IPS-20b (cell line): ENCODE data around the gene PRSS23.

Experiments
- H3K27ac ChIP-seq: one replicate; pipeline ENCODE4 v1.5.1; 2013; ENCODE audit warnings: low read length
- H3K27me3 ChIP-seq: 2 replicates; pipeline ENCODE4 v1.6.1; 2013; ENCODE audit warnings: mild to moderate bottlenecking, low read length, inconsistent platforms; ENCODE audit not compliant: insufficient read depth
- H3K36me3 ChIP-seq: 2 replicates; pipeline ENCODE4 v1.6.1; 2013; ENCODE audit warnings: low read depth, mild to moderate bottlenecking, inconsistent platforms, low read length, moderate library complexity; ENCODE audit not compliant: insufficient read depth
- H3K4me1 ChIP-seq: 2 replicates; pipeline ENCODE4 v1.6.1; 2013; ENCODE audit warnings: mild to moderate bottlenecking, control low read depth, inconsistent platforms, low read length, moderate library complexity; ENCODE audit not compliant: insufficient read depth
- H3K4me3 ChIP-seq: 2 replicates; pipeline ENCODE4 v1.5.1; 2013; ENCODE audit warnings: mild to moderate bottlenecking, low read length, inconsistent platforms
- H3K9ac ChIP-seq: 2 replicates; pipeline ENCODE4 v1.6.1; 2013; ENCODE audit warnings: low read depth, mild to moderate bottlenecking, inconsistent platforms, low read length, moderate library complexity
- H3K9me3 ChIP-seq: 2 replicates; pipeline ENCODE4 v1.6.1; 2013; ENCODE audit warnings: mild to moderate bottlenecking, low read depth, low read length, inconsistent platforms; ENCODE audit not compliant: insufficient read depth

Gene PRSS23

DNA sequence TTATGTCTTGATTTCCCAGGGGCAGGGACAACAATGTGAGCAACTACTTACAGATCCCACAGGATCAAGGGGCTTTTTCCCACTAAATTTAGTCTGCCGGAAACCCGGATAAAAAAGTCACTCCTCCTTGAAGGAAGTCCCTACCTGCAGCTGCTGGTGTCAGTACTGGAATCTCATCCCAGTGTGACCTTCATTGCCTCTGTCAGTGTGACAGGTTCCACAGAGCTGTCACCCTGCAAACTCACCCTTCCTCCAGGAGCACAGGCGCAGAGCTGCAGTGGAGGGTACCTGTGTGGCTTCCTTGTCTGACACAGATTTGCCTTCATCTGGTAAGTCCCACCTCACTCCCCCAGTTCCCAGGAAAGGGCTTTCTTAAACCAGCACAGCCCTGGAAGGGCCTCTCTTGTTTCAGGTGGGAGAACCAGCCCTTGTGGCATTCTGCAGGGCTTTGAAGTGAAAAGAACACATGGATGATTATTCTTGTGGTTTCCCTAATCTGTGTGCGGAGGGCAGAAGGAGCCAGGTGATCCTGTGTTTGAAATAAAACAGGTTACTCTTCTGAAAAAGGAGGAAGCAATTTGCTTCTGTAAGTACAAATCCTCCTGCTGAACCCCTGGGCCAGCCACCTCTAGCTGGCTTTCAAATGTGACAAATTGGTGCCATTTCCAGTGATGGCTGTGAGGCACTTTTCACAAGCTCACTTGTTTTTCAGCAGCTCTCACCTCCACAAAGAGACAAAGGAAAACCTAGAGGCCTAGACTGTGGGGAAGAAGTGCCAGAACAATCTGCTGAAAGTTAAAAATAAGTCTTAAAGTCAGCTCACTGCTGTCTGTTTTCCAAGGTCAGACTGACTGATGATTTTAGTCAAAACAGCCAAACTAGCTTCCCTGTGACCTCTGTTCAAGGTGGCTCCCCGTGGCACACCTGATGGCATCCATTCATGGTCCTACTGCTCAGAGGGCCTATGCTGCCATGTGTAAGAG, 9.2 kb upstream of the PRSS23 start:
- H3K36me3 ChIP-seq: no peaks in the 10 kb centered on the region
- H3K27me3 ChIP-seq: no peaks in the 10 kb centered on the region
- H3K9ac ChIP-seq: no peak overlapping the region
- no peaks in the 10 kb centered on the region for H3K9me3 ChIP-seq
- H3K27ac ChIP-seq: no peak overlapping the region
- H3K4me3 ChIP-seq: no peak overlapping the region
- no peaks in the 10 kb centered on the region for H3K4me1 ChIP-seq

DNA sequence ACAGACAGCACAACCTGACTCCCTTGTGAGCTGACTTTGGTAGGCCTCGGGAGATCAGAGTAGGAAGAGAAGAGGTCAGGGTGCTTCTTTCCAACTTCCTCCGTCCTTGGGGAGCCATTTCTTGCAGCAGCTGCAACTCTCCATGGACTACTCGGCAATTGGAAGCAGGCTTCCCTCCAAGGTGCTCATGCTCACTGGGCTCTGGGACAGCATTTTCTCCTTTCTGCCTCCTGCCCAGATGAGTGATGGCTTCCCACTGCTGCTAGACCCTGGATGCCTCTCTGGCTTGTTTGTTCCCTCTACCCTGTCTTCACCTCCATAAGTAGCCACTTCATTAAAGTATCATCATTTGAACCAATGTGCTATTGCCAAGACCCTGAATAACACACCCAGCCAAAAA, 8.2 kb upstream of the PRSS23 start:
- H3K27ac ChIP-seq: no peak overlapping the region
- H3K27me3 ChIP-seq: no peaks in the 10 kb centered on the region
- H3K4me1 ChIP-seq: no peaks in the 10 kb centered on the region
- no peaks in the 10 kb centered on the region for H3K36me3 ChIP-seq
- H3K9ac ChIP-seq: no peak overlapping the region
- H3K9me3 ChIP-seq: no peaks in the 10 kb centered on the region
- H3K4me3 ChIP-seq: no peak overlapping the region

DNA sequence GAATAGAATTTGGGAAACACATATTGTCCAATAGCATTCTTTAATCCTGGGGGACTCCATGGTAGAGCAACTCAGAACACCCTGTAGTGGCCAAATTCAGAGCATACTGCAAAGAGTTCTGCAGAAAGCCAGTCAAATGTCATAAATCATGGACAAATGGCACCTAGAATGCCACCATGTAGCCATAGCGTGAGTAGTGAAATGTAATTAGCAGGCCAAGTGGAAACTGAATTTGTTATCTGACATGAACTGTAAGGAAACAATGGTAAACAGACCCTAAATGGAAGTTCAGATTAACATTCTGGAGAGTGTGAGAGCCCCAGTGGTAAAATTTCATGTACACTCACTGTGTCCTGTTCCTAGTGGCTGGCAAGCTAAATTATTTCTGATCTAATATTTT, 7.0 kb upstream of the PRSS23 start:
- Histone ChIP-seq H3K9ac (no peak overlapping the region), H3K9me3 (no peaks in the 10 kb centered on the region), H3K4me1 (no peaks in the 10 kb centered on the region), H3K36me3 (no peaks in the 10 kb centered on the region), H3K27ac (no peak overlapping the region), H3K4me3 (no peak overlapping the region), H3K27me3 (no peaks in the 10 kb centered on the region)

DNA sequence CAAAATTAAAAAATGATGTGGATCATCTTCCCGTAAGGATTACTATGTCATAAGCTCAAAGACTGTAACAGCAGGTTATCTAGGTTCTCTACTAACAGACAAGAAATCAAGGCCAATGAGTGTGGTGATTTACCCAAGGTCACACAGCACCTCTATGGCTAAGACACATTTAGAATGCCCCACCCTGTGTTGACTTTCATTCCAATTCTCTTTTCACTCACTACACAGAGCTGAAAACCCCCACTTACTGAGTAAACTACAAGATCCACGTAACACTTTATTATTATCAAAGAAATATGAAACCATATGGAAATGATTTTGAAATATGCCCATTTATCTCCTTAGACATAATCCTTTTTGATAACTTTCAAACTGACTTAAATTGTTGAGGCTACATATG, 4.8 kb upstream of the PRSS23 start:
- Histone ChIP-seq H3K27ac (no peak overlapping the region), H3K4me3 (no peak overlapping the region), H3K9me3 (no peaks in the 10 kb centered on the region), H3K4me1 (no peaks in the 10 kb centered on the region), H3K27me3 (peaks cover 14% of the 10 kb centered on the region), H3K36me3 (no peaks in the 10 kb centered on the region), H3K9ac (no peak overlapping the region)

DNA sequence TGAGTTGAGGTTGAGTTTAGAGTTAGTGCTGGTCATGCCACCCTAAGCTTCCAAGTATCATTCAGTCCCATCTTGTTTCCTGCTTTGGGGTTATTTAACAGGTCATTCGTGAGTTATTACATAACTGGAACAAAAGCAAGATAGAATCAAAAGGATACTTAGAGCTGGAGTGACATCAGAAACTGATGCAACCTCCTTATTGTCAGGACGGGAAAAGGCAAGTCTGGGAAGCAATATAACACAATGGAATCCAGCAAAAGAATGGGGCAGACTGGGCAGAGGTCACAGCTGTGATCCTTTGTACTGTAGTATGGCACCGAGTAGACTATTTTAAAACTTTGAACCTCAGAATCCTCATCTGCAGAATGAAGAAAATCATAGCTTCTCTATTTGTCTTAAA, 4.4 kb upstream of the PRSS23 start:
- H3K36me3 ChIP-seq: no peaks in the 10 kb centered on the region
- H3K27ac ChIP-seq: no peak overlapping the region

DNA sequence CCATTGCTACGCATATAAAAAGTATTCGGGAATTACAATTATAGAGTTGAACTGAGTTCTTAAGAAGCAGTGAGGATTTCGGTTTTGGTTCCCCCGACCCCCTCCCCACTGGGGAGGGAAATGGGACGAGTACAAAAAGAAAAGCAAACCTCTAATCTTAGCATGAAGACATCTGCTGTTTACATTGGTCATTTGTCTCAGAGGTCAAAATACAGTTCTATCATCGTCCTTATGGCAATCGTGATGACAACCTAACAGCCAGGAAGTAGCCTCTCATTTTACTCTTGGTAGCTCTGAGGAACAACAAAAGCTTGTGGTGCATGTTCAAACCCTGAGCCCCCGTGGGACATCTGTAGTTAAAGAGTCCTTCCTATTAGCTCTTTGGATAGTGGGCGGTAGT, 3.2 kb upstream of the PRSS23 start:
- no peak overlapping the region for H3K27ac ChIP-seq
- H3K4me1 ChIP-seq: peaks cover 7% of the 10 kb centered on the region; the same call in 1 of the 2 replicates
- no peaks in the 10 kb centered on the region for H3K9me3 ChIP-seq
- no peak overlapping the region for H3K4me3 ChIP-seq
- no peak overlapping the region for H3K9ac ChIP-seq
- no peaks in the 10 kb centered on the region for H3K36me3 ChIP-seq
- peaks cover 30% of the 10 kb centered on the region for H3K27me3 ChIP-seq

More for the DNA sequence above, 4.4 kb upstream of the PRSS23 start:
- H3K27me3 ChIP-seq: peaks cover 18% of the 10 kb centered on the region
- no peaks in the 10 kb centered on the region; the same call in 1 of the 2 replicates for H3K4me1 ChIP-seq
- H3K9me3 ChIP-seq: no peaks in the 10 kb centered on the region
- H3K9ac ChIP-seq: no peak overlapping the region
- H3K4me3 ChIP-seq: no peak overlapping the region

DNA sequence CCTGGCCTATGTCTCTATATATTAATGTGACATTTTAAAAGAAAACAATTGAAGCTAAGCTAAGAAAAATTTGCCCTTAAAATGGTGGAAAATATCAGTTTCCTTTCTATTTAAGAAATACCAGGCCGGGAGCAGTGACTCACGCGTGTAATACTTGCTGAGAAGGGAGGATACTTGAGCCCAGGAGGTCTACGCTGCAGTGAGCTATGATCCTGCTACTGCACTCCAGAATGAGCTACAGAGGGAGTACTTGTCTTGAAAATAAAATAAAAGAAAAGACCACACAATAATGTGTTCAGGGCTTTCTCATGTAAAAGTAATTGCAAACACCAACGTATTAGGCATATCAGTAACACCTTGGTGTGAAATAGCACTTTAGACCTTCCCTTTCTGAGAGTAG, 1.4 kb upstream of the PRSS23 start:
- peaks cover 14% of the 10 kb centered on the region; the same call in 1 of the 2 replicates for H3K4me1 ChIP-seq
- no peaks in the 10 kb centered on the region for H3K9me3 ChIP-seq
- no peak overlapping the region for H3K27ac ChIP-seq

DNA sequence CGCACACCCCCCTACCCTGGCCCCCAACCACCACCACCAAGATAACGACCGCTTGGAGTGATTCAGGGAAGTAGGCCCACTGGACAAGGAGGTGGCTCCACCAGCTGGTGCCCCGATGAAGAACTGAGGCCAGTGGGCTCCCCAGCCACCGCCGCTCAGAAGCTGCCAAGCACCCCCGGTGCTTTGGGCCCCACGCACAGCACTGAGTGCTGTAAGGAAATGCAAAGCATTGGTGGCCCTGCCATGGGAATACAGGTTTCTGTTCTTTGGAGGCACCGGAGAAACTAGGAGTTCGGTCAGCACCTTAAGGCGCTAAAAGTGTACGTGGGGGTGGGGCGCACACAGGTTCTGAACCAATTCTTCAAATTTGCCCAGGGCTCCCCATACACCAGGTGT, 664 bp upstream of the PRSS23 start:
- Histone ChIP-seq H3K36me3 (no peaks in the 10 kb centered on the region), H3K4me3 (peak overlapping the region; percentile 79), H3K9ac (peak overlapping the region; percentile 63; the same call in 1 of the 2 replicates), H3K27me3 (peaks cover 33% of the 10 kb centered on the region), H3K9me3 (no peaks in the 10 kb centered on the region), H3K4me1 (peaks cover 14% of the 10 kb centered on the region; the same call in 1 of the 2 replicates), H3K27ac (no peak overlapping the region)

More for the DNA sequence above, 1.4 kb upstream of the PRSS23 start:
- Histone ChIP-seq H3K4me3 (no peak overlapping the region), H3K27me3 (peaks cover 33% of the 10 kb centered on the region), H3K9ac (no peak overlapping the region), H3K36me3 (no peaks in the 10 kb centered on the region)

DNA sequence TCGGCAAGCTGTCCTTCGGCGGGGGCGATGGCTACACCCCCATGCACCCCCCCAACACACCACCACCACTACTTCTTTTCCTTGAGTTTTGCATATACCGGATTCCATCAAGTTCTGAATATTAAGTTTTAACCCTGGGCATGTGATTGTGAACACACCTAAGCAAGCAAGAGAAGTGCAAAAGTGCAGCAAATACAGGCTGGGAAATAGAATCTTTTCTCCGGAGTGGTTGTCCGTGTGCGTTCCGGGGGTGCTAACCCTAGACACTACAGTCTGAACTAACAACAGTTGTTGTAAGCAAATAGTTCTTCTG, 574 bp downstream of the PRSS23 start:
- Histone ChIP-seq H3K4me1 (peaks cover 14% of the 10 kb centered on the region), H3K27ac (no peak overlapping the region)

DNA sequence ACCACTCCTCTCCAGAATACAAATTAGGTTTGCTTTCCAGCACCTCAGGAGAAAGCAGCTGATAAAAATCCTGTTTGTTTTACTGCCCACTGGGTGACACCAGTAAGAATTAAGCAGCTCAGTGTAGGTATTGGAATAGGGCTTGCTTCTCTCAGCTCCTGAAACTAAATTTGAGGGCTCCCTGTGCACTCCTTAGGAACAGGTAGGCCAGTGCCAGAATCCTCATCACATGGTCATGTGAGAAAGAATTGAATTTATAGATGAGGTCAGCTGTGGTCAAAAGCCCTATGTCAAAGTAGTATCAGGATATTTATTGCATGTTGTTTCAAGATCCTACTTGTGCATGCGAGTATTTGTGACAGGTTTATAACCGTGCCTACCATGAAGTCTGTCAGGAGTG, 1.0 kb downstream of the PRSS23 start:
- H3K9me3 ChIP-seq: no peaks in the 10 kb centered on the region
- no peak overlapping the region for H3K27ac ChIP-seq
- no peaks in the 10 kb centered on the region for H3K36me3 ChIP-seq
- peaks cover 33% of the 10 kb centered on the region for H3K27me3 ChIP-seq
- H3K9ac ChIP-seq: peak overlapping the region; percentile 74; the same call in 1 of the 2 replicates
- H3K4me3 ChIP-seq: peak overlapping the region; percentile 79
- peaks cover 18% of the 10 kb centered on the region for H3K4me1 ChIP-seq

More for the DNA sequence above, 574 bp downstream of the PRSS23 start:
- Histone ChIP-seq H3K27me3 (peaks cover 33% of the 10 kb centered on the region), H3K36me3 (no peaks in the 10 kb centered on the region), H3K9ac (peak overlapping the region; percentile 74; the same call in 1 of the 2 replicates), H3K4me3 (peak overlapping the region; percentile 79), H3K9me3 (no peaks in the 10 kb centered on the region)

DNA sequence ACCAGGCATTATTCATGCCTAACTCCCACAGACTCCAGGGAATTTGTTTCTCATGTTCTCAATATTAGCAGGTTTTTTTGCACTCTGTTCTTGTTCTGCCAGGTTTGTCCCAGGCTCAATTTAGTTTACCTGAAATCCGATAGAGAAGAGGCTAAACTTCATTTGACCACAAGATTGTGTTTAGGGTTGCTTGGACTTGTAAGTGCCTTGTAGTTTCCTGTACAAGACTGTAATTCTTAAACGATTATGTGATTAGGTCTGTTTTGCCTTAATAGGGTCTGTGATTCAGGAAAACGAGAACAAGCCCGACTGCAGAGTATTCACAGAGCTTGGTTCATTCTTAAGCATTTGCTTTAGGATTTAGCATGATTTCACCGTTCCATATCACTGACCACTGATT, 1.8 kb downstream of the PRSS23 start:
- Histone ChIP-seq H3K36me3 (no peaks in the 10 kb centered on the region), H3K9ac (no peak overlapping the region), H3K4me1 (peaks cover 19% of the 10 kb centered on the region), H3K4me3 (peak overlapping the region; percentile 79), H3K27me3 (peaks cover 33% of the 10 kb centered on the region), H3K9me3 (no peaks in the 10 kb centered on the region), H3K27ac (no peak overlapping the region)

DNA sequence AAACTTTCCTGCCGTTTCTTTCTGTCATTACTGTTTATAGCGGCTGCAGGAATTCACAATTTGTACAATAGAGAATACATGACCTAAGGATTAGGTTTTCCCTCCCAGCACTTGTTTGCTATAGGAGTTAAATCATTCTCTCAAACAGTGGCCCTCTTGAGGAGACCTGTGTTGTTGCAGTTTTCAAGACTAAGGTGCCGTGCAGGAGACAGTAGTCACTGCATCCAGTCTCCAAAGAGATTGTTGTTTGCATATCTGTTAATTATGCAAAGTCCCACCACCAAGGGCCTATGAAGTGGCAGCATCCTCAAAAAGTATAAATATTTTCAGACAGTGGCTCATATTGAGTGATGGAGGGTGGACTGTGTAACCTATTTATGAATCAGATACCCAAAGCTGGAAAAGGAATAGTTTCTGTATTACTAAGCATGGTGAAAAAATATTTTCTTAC, 2.3 kb downstream of the PRSS23 start:
- Histone ChIP-seq H3K27ac (no peak overlapping the region), H3K36me3 (no peaks in the 10 kb centered on the region), H3K4me3 (peak overlapping the region; percentile 79; the same call in 1 of the 2 replicates), H3K9ac (no peak overlapping the region), H3K9me3 (no peaks in the 10 kb centered on the region), H3K4me1 (peaks cover 19% of the 10 kb centered on the region), H3K27me3 (peaks cover 33% of the 10 kb centered on the region)
